Choroid plexus epithelial cell (primary cell): Measurements from ENCODE around the gene RHPN2.
A peak's percentile ranks its signal among the peaks of the same experiment; 100 is the strongest.
"Not testable (repeated sequence)": the region's sequence is repeated elsewhere in the genome, so short reads cannot be mapped to it uniquely, and the experiment has no call there.

Experiments
- DNase-seq: peaks from one replicate; pipeline ENCODE4 v3.0.0-alpha.2; 2010; ENCODE audit warnings: low read depth
- H3K4me3 ChIP-seq: 2 replicates; pipeline ENCODE4 v1.5.1; 2011; ENCODE audit warnings: low read depth, mild to moderate bottlenecking, control low read depth, low read length, moderate library complexity
- TF ChIP-seq, protein P1 (sequence below): conservative IDR thresholded peaks from 2 replicates; pipeline ENCODE4 v1.5.1; 2011; ENCODE audit warnings: low read depth, mild to moderate bottlenecking, control low read depth, inconsistent platforms, low read length, moderate library complexity

The RHPN2 gene

DNA sequence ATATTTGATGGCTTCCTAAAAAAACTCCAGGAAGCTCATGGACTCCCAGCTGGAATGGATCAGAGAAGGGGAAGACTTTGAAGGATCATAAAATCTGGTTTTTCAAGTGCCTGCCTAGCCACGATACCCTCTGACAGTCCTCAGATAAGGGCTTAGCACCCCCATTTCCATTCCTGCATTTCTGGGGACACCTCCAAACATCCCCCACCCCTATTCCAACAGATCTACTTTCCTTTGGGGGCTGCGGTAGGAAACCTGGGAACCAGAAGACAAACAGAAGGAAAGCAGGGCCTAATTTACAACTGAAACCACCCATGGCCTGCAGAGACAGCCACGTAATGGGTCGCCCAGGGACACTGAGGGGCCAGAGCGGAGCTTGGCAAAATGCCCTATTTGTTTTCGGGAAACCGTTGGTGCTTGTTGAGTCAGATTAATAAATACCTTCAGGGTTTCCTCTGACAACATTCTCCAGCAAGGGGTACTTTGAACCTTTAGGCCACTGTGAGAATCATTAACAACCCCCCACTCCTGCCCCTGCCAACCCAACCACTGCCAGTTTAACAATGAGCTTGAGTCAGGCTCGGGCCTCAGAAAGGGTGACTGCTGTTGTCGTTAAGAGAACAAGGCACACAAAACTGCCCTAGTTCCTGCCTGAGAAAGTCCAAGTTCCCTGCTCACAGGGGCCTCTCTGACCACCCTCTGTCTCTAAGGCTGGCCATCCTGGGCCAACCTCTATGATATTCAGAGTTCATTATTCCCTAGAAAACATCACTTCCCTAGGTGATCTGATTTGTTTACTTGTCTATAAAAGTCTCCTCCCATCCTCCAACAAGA is 23.5 kb downstream of the RHPN2 start:
- TF ChIP-seq, protein P1, sequence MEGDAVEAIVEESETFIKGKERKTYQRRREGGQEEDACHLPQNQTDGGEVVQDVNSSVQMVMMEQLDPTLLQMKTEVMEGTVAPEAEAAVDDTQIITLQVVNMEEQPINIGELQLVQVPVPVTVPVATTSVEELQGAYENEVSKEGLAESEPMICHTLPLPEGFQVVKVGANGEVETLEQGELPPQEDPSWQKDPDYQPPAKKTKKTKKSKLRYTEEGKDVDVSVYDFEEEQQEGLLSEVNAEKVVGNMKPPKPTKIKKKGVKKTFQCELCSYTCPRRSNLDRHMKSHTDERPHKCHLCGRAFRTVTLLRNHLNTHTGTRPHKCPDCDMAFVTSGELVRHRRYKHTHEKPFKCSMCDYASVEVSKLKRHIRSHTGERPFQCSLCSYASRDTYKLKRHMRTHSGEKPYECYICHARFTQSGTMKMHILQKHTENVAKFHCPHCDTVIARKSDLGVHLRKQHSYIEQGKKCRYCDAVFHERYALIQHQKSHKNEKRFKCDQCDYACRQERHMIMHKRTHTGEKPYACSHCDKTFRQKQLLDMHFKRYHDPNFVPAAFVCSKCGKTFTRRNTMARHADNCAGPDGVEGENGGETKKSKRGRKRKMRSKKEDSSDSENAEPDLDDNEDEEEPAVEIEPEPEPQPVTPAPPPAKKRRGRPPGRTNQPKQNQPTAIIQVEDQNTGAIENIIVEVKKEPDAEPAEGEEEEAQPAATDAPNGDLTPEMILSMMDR = no peak
- DNase-seq = peak; percentile 26
- no peak overlapping the region for H3K4me3 ChIP-seq

DNA sequence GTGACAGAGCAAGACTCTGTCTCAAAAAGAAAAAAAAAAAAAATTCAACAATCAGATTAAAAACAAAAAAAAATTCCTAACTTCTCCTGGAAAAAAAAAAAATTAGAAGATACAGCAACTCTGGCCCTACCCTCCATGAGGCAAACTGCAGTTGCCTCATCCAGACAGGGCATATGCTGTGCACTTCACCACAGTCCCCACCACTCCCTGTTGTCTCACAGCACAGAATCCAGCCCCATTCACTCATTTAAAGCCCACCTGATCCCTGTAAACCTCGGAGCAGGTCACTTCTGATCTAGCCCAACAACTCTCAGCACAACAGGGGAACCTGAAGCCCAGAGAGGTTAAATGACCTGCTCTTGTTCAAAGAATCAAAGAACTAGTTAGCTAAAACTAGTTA is 24.9 kb downstream of the RHPN2 start:
- TF ChIP-seq, protein P1 = no peak
- no peak for DNase-seq
- no peak overlapping the region for H3K4me3 ChIP-seq

DNA sequence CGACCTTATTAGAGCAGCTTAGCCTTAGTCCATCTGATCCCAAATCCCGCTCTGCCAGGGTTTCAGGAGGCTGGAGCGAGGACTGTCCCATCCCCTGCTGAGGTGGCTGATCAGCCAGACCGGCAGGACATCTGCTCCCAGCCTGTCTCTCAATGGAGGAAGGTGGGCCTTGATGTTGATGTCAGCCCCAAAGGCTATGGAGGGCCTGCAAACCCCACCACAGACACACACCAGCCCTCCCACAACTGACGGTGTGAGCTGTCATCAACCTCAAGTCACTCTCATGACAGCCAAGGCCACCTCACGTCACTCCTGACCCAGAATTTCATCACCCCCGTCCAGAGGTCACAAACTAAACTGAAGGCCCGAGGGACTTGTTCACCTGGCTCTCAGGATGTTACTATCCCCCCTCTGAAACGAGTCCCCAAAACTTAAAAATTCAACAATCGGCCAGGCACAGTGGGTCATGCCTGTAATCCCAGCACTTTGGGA is 25.5 kb downstream of the RHPN2 start:
- no peak for DNase-seq
- no peak overlapping the region for H3K4me3 ChIP-seq
- TF ChIP-seq, protein P1 = no peak

DNA sequence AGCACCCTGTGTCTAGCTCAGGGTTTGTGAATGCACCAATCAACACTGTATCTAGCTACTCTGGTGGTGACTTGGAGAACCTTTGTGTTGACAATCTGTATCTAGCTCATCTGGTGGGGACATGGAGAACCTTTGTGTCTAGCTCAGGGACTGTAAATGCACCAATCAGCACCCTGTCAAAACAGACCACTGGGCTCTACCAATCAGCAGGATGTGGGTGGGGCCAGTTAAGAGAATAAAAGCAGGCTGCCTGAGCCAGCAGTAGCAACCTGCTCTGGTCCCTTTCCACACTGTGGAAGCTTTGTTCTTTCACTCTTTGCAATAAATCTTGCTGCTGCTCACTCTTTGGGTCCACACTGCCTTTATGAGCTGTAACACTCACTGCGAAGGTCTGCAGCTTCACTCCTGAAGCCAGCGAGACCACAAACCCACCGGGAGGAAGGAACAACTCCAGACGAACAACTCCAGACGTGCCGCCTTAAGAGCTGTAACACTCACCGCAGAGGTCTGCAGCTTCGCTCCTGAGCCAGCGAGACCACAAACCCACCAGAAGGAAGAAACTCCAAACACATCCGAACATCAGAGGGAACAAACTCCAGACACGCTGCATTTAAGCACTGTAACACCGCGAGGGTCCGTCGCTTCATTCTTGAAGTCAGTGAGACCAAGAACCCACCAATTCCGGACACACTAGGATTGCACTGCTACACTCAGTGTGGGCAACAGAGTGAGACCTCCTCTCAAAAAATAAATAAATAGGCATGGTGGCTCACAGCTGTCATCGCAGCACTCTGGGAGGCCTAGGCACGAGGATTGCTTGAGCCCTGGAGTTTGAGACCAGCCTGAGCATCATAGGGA is 27.3 kb downstream of the RHPN2 start:
- not testable (repeated sequence) for DNase-seq, H3K4me3 ChIP-seq

DNA sequence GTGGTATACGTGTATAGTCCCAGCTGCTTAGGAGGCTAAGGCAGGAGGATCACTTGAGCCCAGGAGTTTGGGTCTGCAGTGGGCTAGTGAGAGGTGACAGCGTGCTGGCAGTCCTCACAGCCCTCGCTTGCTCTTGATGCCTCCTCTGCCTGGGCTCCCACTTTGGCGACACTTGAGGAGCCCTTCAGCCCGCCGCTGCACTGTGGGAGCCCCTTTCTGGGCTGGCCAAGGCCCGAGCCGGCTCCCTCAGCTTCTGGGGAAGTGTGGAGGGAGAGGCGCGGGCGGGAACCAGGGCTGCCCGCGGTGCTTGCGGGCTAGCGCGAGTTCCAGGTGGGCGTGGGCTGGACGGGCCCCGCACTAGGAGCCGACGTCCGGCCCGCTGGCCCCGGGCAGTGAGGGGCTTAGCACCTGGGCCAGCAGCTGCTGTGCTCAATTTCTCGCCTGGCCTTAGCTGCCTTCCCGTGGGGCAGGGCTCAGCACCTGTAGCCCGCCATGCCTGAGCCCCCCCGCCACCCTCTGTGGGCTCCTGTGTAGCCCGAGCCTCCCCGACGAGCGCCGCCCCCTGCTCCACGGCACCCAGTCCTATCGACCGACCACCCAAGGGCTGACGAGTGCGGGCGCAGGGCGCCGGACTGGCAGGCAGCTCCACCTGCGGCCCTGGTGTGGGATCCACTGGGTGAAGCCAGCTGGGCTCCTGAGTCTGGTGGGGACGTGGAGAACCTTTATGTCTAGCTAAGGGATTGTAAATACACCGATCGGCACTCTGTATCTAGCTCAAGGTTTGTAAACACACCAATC is 28.1 kb downstream of the RHPN2 start:
- DNase-seq, H3K4me3 ChIP-seq: not testable (repeated sequence)

DNA sequence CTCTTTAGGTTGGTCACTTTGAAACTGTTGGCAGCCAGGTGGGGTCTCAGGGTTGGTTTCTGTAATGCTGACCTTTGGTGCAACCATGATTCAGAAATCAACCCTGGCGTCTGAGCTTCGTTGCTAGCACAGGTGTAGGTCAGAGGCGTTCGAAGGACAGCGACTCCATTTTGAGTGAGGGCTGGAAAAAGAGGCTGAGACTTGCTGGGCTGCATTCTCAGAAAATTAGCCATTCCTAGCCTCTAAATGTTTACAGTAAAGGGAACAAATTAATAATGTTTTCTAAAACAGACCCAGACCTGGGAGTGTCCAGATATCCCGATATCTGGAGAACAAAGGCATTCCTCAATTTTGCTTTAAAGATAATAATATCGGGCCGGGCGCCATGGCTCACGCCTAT is 29.2 kb downstream of the RHPN2 start:
- DNase-seq = no peak
- no peak overlapping the region for H3K4me3 ChIP-seq
- TF ChIP-seq, protein P1 = no peak

DNA sequence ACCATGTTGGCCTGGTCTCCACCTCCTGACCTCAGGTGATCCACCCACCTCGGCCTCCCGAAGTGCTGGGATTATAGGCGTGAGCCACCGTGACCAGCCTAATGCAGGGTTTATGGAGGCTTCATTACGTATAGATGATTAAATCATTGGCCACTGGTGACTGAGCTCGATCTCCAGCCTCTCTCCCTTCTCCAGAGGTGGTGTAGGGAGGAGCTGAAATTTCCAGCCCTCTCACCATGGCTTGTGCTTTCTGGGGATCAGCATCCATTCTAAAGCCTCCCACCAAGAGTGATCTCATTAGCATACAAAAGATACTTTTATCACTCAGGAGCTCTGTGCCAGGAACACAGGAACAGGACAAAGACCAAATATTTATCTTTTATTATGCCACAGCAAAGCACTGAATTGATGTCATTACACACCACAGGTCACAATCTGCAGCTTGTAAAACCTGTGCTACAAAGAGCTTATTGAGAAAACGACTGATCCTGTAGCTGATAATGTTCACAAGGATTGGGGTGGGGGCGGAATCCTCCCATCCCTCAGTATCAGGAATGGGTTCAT is 32.4 kb downstream of the RHPN2 start:
- TF ChIP-seq, protein P1 = no peak
- DNase-seq = no peak

More for the DNA sequence above, 32.4 kb downstream of the RHPN2 start:
- no peak overlapping the region for H3K4me3 ChIP-seq
